HepG2 (cell line): Measurements from ENCODE around the gene RSPRY1. TPM values are rescaled to one million over a fixed set of nuclear protein-coding genes. Genes with fewer than 3 reads are reported as not detected.
A peak's percentile ranks its signal among the peaks of the same experiment; 100 is the strongest.

Experiments
- ATAC-seq: fragments of 200-7000 bp; cut with Tn5 transposase; 3 replicates; pipeline ENCODE4 v1.9.1; 2020; ENCODE audit warnings: mild to moderate bottlenecking, moderate library complexity
- BruUV-seq: library from RNA; stranded (reverse); fragments of 400-500 nt; replicated peaks from 2 replicates; lab custom pipeline; 2021; lab: Mats Ljungman, UMichigan
- CTCF ChIA-PET: fragments of 300-600 bp; formaldehyde crosslinking; extraction: SDS; loops from one replicate; lab custom pipeline; 2021; ENCODE audit warnings: low total read pairs, inconsistent platforms, low intra/inter-chr PET ratio; lab: Yijun Ruan, JAX
- POLR2A ChIA-PET: fragments of 350-600 bp; sonication (Branson Sonifier 250); formaldehyde crosslinking; loops from one replicate; lab custom pipeline; 2020; ENCODE audit warnings: antibody characterized with exemption, inconsistent platforms; lab: Yijun Ruan, JAX
- DNase-seq: peaks from one replicate; pipeline ENCODE4 v3.0.0-alpha.2; 2015; ENCODE audit warnings: low spot score
- FAIRE-seq: peaks from 3 replicates; lab custom pipeline; 2011; peaks lifted over from hg19 to GRCh38; lab: Jason Lieb, UNC
- H2AFZ ChIP-seq: one replicate; pipeline ENCODE4 v1.6.1; 2011; ENCODE audit warnings: low read length, inconsistent platforms
- H3K27ac ChIP-seq: fragments of 300-600 bp; 3 replicates; pipeline ENCODE4 v1.8.0; 2011; ENCODE audit warnings: mixed run types, mild to moderate bottlenecking, mixed read lengths, low read length, inconsistent platforms; ENCODE audit not compliant: insufficient read depth; ENCODE audit errors: extremely low read length
- H3K27me3 ChIP-seq, 2 experiments: fragments of 200-600 bp in 1 of 2; 2 replicates in 1 of 2; 3 replicates in 1 of 2; pipeline versions ENCODE4 v1.6.0 to v1.8.0; 2011; ENCODE audit warnings: low read length in 2 of 2, mild to moderate bottlenecking in 2 of 2, moderate library complexity in 2 of 2, inconsistent platforms in 1 of 2; ENCODE audit not compliant: insufficient read depth in 2 of 2, control insufficient read depth in 1 of 2
- H3K36me3 ChIP-seq, 2 experiments: fragments of 200-600 bp in 1 of 2; replicated peaks in 1 of 2; 2 replicates in 1 of 2; 3 replicates in 1 of 2; pipeline versions ENCODE4 v1.5.1 to v1.8.0; 2011; ENCODE audit warnings: low read length in 2 of 2, inconsistent platforms in 1 of 2; ENCODE audit not compliant: insufficient read depth in 2 of 2, control insufficient read depth in 1 of 2
- H3K4me1 ChIP-seq: 2 replicates; pipeline ENCODE4 v1.5.1; 2012; ENCODE audit warnings: low read length, inconsistent platforms; ENCODE audit not compliant: insufficient read depth
- H3K4me2 ChIP-seq: 2 replicates; pipeline ENCODE4 v1.6.0; 2011; ENCODE audit warnings: low read depth, low read length, inconsistent platforms
- H3K4me3 ChIP-seq, 3 experiments: fragments of 200-600 bp in 1 of 3; sonication (generic), shearing (Covaris generic) in 1 of 3; replicated peaks in 1 of 3; 2 replicates each; pipeline ENCODE4 v1.5.1; 2011 to 2016; ENCODE audit warnings: low read length in 3 of 3, inconsistent platforms in 2 of 3, low read depth in 2 of 3, mild to moderate bottlenecking in 2 of 3, control low read depth in 1 of 3, mixed read lengths in 1 of 3; ENCODE audit not compliant: insufficient read depth in 1 of 3
- H3K79me2 ChIP-seq: one replicate; pipeline ENCODE4 v1.6.1; 2011; ENCODE audit warnings: low read length, inconsistent platforms; ENCODE audit not compliant: insufficient read depth
- H3K9ac ChIP-seq: 2 replicates; pipeline ENCODE4 v1.6.0; 2011; ENCODE audit warnings: mild to moderate bottlenecking, low read depth, low read length, inconsistent platforms; ENCODE audit not compliant: insufficient read depth
- H3K9me3 ChIP-seq: 2 replicates; pipeline ENCODE4 v1.5.1; 2012; ENCODE audit warnings: mild to moderate bottlenecking, low read length
- H4K20me1 ChIP-seq: 2 replicates; pipeline ENCODE4 v1.6.0; 2011; ENCODE audit warnings: inconsistent platforms, mild to moderate bottlenecking, low read length, moderate library complexity; ENCODE audit not compliant: insufficient read depth
- ARID5B ChIP-seq: IDR thresholded peaks from 2 replicates; pipeline ENCODE4 v1.4.0; 2020; ENCODE audit warnings: mild to moderate bottlenecking, missing genetic modification reagents
- ATF1 ChIP-seq: IDR thresholded peaks from 2 replicates; pipeline ENCODE4 v1.6.1; 2016; ENCODE audit warnings: mild to moderate bottlenecking, control low read depth
- CCDC6 ChIP-seq: sonication (generic); formaldehyde crosslinking; IDR thresholded peaks from 2 replicates; pipeline ENCODE4 v1.8.1; 2022; ENCODE audit warnings: mild to moderate bottlenecking, missing genetic modification reagents, moderate library complexity
- FIP1L1 ChIP-seq: fragments of 200-400 bp; formaldehyde crosslinking; IDR thresholded peaks from 2 replicates; pipeline ENCODE4 v1.6.1; 2018; ENCODE audit warnings: low read depth, mild to moderate bottlenecking, low read length, moderate library complexity, borderline replicate concordance; ENCODE audit not compliant: insufficient read depth
- GATAD2A ChIP-seq: IDR thresholded peaks from 2 replicates; pipeline ENCODE4 v1.6.1; 2016
- HIVEP1 ChIP-seq: sonication (generic); formaldehyde crosslinking; IDR thresholded peaks from 2 replicates; pipeline ENCODE4 v1.4.0; 2020; ENCODE audit warnings: mild to moderate bottlenecking, missing genetic modification reagents
- PATZ1 ChIP-seq: sonication (generic); formaldehyde crosslinking; IDR thresholded peaks from 2 replicates; pipeline ENCODE4 v1.4.0; 2020; ENCODE audit warnings: missing genetic modification reagents
- PHF5A ChIP-seq: IDR thresholded peaks from one replicate; pipeline ENCODE4 v1.6.1; 2018; ENCODE audit warnings: low read depth, missing genetic modification reagents; ENCODE audit not compliant: unreplicated experiment
- ZEB1 ChIP-seq: IDR thresholded peaks from 2 replicates; pipeline ENCODE4 v1.6.1; 2012; ENCODE audit warnings: mild to moderate bottlenecking, low read depth, inconsistent platforms; ENCODE audit not compliant: insufficient replicate concordance
- ZHX1 ChIP-seq: sonication (generic); formaldehyde crosslinking; IDR thresholded peaks from 2 replicates; pipeline ENCODE4 v1.8.1; 2022; ENCODE audit warnings: low read depth, mild to moderate bottlenecking, missing genetic modification reagents
- ZMYM4 ChIP-seq: sonication (generic); formaldehyde crosslinking; IDR thresholded peaks from 2 replicates; pipeline ENCODE4 v1.8.1; 2023; ENCODE audit warnings: mild to moderate bottlenecking, missing genetic modification reagents
- ZNF260 ChIP-seq: sonication (generic); formaldehyde crosslinking; IDR thresholded peaks from 2 replicates; pipeline ENCODE4 v1.4.0; 2020; ENCODE audit warnings: missing genetic modification reagents, low read depth, mild to moderate bottlenecking, borderline replicate concordance
- ZNF263 ChIP-seq: sonication (generic); formaldehyde crosslinking; IDR thresholded peaks from 2 replicates; pipeline ENCODE4 v1.4.0; 2020; ENCODE audit warnings: missing genetic modification reagents
- ZNF644 ChIP-seq: IDR thresholded peaks from 2 replicates; pipeline ENCODE4 v1.6.1; 2016; ENCODE audit warnings: low read depth
- ZNF652 ChIP-seq: IDR thresholded peaks from 2 replicates; pipeline ENCODE4 v1.6.1; 2016; ENCODE audit warnings: low read depth, borderline replicate concordance
- WGBS: methylation state at CpG from one replicate; pipeline ENCODE4 v1.1.6; 2017; ENCODE audit warnings: low lambda C conversion rate; 5-methylcytosine and 5-hydroxymethylcytosine counted together
- in situ Hi-C: cut with HindIII; loops from 2 replicates; pipeline ENCODE4 v1.10.0; 2017; ENCODE audit warnings: low pct_unique_long_range_greater_than_20kb; ENCODE audit not compliant: extremely low pct_ligation_motif_present
- intact Hi-C: fragments of 100-400 bp; cut with micrococcal nuclease; formaldehyde crosslinking; loops from one replicate; pipeline ENCODE4 v1.10.0; 2022; ENCODE audit not compliant: unreplicated experiment
- polyA plus RNA-seq, 8 experiments: library from polyadenylated mRNA; depleted of rRNA in 3 of 8; stranded (reverse) in 7 of 8; unstranded in 1 of 8; fragments of >200 nt; fragmentation: Illumina TruSeq in 4 of 8; extraction: Trizol in 4 of 8; gene quantifications; 2 replicates each; pipeline versions ENCODE4 v1.2.1 to v1.2.3, GENCODE V29; 2011 to 2016; ENCODE audit warnings: low read depth in 4 of 8, missing spikeins in 1 of 8, mixed read lengths in 1 of 8; ENCODE audit not compliant: insufficient read depth in 1 of 8
- total RNA-seq, 5 experiments: library from RNA; depleted of rRNA; stranded (reverse); fragments of >200 nt; fragmentation: Illumina TruSeq; extraction: Trizol; gene quantifications; 2 replicates each; pipeline ENCODE4 v1.2.3, GENCODE V29; 2016; ENCODE audit warnings: low read depth in 1 of 5

The RSPRY1 gene
- total and polyA plus RNA-seq, 2 of the 13 experiments (the other 11 are each of a cell fraction or from before 2014, with no cell fraction given): 53.4 to 61.0 TPM

- TF ChIP-seq ZHX1 (CRISPR knock-in tag) (no peak), ATF1 (CRISPR knock-in tag) (no peak), ZNF644 (no peak), HIVEP1 (no peak), PHF5A (CRISPR knock-in tag) (no peak)
Measured at GRCh38 chr16:57169327-57169726, 16.8 kb upstream of the RSPRY1 start (continued).

GRCh38 chr16:57172721-57173290, 13.3 kb upstream of the RSPRY1 start:
- 58% methylated on average over 5 of the region's 5 CpGs for WGBS
- no peaks in the 10 kb centered on the region for H3K27me3 ChIP-seq
- TF ChIP-seq ZNF260 (CRISPR knock-in tag) (no peak), ZEB1 (no peak), ZNF644 (peak; percentile 78), ZMYM4 (CRISPR knock-in tag) (peak; percentile 63), PATZ1 (CRISPR knock-in tag) (peak; percentile 42; the same call in 1 of the 2 replicates), ZNF263 (CRISPR knock-in tag) (no peak), GATAD2A (CRISPR knock-in tag) (peak; percentile 55; the same call in 1 of the 2 replicates), ZNF652 (peak; percentile 76; the same call in 1 of the 2 replicates), FIP1L1 (no peak), CCDC6 (CRISPR knock-in tag) (0 out of 2 replicates have a peak, but pooled peaks have one; percentile 19), ARID5B (CRISPR knock-in tag) (peak; percentile 57)

More at GRCh38 chr16:57172721-57173290, 13.3 kb upstream of the RSPRY1 start:
- H4K20me1 ChIP-seq: no peaks in the 10 kb centered on the region
- FAIRE-seq (no peak), ATAC-seq (peak; percentile 76), DNase-seq (peak; percentile 30)
- H2AFZ ChIP-seq: no peak overlapping the region
- no peak overlapping the region for H3K4me3 ChIP-seq
- ChIA-PET POLR2A (interaction anchor here (1.2 kb wide), 1 partner anchor 107 kb away, joined by 3 read pairs; no protein-coding TSS in a partner anchor), CTCF (no interaction called here)
- intact Hi-C loops (no loop called here), in situ Hi-C loops (no loop called here)
- H3K27ac ChIP-seq: peak overlapping the region; percentile 41
- peaks cover 6 to 24% of the 10 kb centered on the region in 2 experiments for H3K36me3 ChIP-seq
- H3K9me3 ChIP-seq: no peaks in the 10 kb centered on the region
- peaks cover 6% of the 10 kb centered on the region for H3K79me2 ChIP-seq
- H3K4me1 ChIP-seq: peaks cover 19% of the 10 kb centered on the region
- H3K4me2 ChIP-seq: peak overlapping the region; percentile 22
- H3K9ac ChIP-seq: no peak overlapping the region
- no TSS peak for BruUV-seq
